Esophagus squamous epithelium (tissue), 5 donors: ENCODE results near the gene TPCN2. TPM values are rescaled to one million over a fixed set of nuclear protein-coding genes. Genes with fewer than 3 reads are reported as not detected.
A peak's percentile ranks its signal among the peaks of the same experiment; 100 is the strongest.

Source experiments
- DNase-seq: peaks from one replicate; lab custom pipeline; 2025; lab: John Stamatoyannopoulos, UW
- H3K27ac ChIP-seq, 4 donors: fragments of 200-600 bp; sonication (generic); one replicate each; pipeline ENCODE4 v1.5.1; 2016 to 2019; ENCODE audit warnings: mild to moderate bottlenecking in 1 of 4
- H3K27me3 ChIP-seq, 4 donors: fragments of 200-600 bp; sonication (generic); 1 replicate in 3 of 4; 2 replicates in 1 of 4; pipeline versions ENCODE4 v1.5.1 to v1.6.0; 2017 to 2021; ENCODE audit warnings: antibody characterized with exemption in 1 of 4
- H3K36me3 ChIP-seq, 3 donors: fragments of 200-600 bp; sonication (generic); one replicate each; pipeline ENCODE4 v1.5.1; 2016 to 2019
- H3K4me1 ChIP-seq, 3 donors: fragments of 200-600 bp; sonication (generic); one replicate each; pipeline ENCODE4 v1.5.1; 2017 to 2019
- H3K4me3 ChIP-seq, 4 donors: fragments of 200-600 bp; sonication (generic); 1 replicate in 3 of 4; 2 replicates in 1 of 4; pipeline ENCODE4 v1.5.1; 2016 to 2019; ENCODE audit warnings: mild to moderate bottlenecking in 2 of 4, moderate library complexity in 1 of 4
- H3K9me3 ChIP-seq, 3 donors: fragments of 200-600 bp; sonication (generic); one replicate each; pipeline ENCODE4 v1.5.1; 2016 to 2019
- CTCF ChIP-seq, 6 experiments: fragments of 450-650 bp in 4 of 6; fragments of 200-600 bp in 2 of 6; sonication (generic) in 2 of 6; IDR thresholded peaks; one replicate each; pipeline ENCODE4 v1.5.1; 2016 to 2019; ENCODE audit warnings: antibody characterized with exemption in 6 of 6, mild to moderate bottlenecking in 4 of 6, moderate library complexity in 4 of 6
- POLR2A ChIP-seq, 4 donors: fragments of 450-650 bp; IDR thresholded peaks; one replicate each; pipeline ENCODE4 v1.6.1; 2017; ENCODE audit warnings: antibody characterized with exemption in 4 of 4, mild to moderate bottlenecking in 4 of 4, moderate library complexity in 3 of 4
- WGBS, 2 donors: methylation state at CpG; one replicate each; pipeline ENCODE4 v1.1.5; 2018; 5-methylcytosine and 5-hydroxymethylcytosine counted together
- intact Hi-C: fragments of 100-400 bp; cut with DNase I; formaldehyde crosslinking; loops from one replicate; pipeline ENCODE4 v1.15.0; 2022
- total RNA-seq, 4 donors: library from RNA; depleted of rRNA; stranded (reverse); fragments of >200 nt; gene quantifications; one replicate each; pipeline ENCODE4 v1.1.0, GENCODE V29; 2016
- donor health status: DM: yes; HTN: yes; CAD: no.

The TPCN2 gene
- total RNA-seq, 4 donors from 2014 or later, result 7.9 to 12.0 (median 9.1) TPM

DNA sequence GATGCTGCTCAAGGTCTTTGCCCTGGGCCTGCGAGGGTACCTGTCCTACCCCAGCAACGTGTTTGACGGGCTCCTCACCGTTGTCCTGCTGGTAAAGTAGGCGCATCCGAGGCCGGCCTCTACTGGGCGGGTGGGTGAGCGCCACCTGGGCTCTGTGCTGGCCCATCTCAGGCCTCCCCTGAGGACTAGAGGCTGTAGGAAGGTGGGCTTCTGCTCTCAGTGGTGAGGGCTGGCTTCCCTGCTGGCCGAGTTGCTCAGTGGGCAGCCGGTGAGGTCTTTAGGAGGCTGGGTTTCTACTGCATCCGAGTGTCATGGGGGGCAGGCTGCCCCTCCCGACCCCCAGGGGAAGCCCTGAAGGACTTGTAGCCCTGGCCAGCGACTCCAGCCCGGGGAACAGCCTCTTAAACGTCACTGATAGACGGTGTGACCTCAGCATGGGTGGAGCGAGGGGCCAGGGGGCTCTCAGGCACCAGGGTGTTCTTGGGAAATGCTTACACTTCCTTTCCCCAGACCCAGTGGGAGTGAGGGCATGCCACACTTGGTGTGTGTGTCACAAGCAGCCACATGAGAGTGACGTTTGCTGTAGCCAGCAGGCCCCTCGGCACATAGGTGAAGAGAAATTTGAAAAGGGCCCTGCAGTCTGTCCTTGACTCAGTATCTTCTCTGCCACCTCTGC, 30.3 kb downstream of the TPCN2 start:
- no peak for DNase-seq
- TF ChIP-seq POLR2A (IDR thresholded peaks at IDR 0.05) (no peak), CTCF (IDR thresholded peaks at IDR 0.05) (no peak)
- no peak overlapping the region for H3K27ac ChIP-seq
- intact Hi-C loops, result no loop called here
- 67 to 88% methylated on average over 1 to 10 of the region's 20 CpGs for WGBS, 2 donors
- H3K4me3 ChIP-seq, result no peak overlapping the region
- no peaks in the 10 kb centered on the region for H3K9me3 ChIP-seq
- peaks cover 0 to 27% (median 6%) of the 10 kb centered on the region in 3 donors for H3K4me1 ChIP-seq
- H3K27me3 ChIP-seq, result no peaks in the 10 kb centered on the region
- H3K36me3 ChIP-seq, result peaks cover 6 to 85% (median 16%) of the 10 kb centered on the region in 3 donors

DNA sequence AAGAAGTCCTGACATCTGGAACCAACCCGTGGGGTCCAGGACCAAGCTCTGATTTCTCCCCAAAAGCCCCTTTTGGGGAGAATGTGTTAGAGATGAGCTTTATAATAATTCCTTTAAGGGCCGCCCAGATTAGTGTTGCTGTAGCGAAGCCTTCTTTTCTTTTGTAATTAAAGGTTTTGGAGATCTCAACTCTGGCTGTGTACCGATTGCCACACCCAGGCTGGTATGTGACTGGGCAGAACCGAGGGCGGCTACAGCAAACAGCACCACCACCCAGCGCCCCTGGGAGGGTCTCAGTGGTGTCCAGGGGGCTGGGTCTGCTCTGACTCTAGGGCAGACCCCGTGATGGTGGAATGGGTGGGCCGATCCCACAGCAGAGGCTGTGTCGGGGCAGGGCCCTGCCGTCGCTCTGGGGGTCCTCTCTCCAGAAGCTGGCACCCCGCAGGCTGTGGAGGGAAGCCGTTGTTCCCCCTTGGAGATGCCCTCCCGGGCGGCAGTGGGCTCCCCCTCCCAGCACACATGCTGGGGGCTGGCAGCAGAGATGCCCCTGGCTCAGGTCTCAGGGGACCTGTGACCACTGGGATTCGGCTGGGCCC, 31.0 kb downstream of the TPCN2 start:
- H3K4me1 ChIP-seq, result peaks cover 0 to 20% (median 4%) of the 10 kb centered on the region in 3 donors
- peaks cover 6 to 85% (median 16%) of the 10 kb centered on the region in 3 donors for H3K36me3 ChIP-seq
- WGBS, 2 donors, result 82% methylated on average over 7 of the region's 17 CpGs; no CpG with 5 or more reads in 1 of the 2 donors
- H3K4me3 ChIP-seq, result no peak overlapping the region
- TF ChIP-seq CTCF (IDR thresholded peaks at IDR 0.05) (no peak), POLR2A (IDR thresholded peaks at IDR 0.05) (no peak)
- DNase-seq, result no peak
- H3K27me3 ChIP-seq, result no peaks in the 10 kb centered on the region
- H3K9me3 ChIP-seq, result no peaks in the 10 kb centered on the region
- peak overlapping the region in 2 of 4 donors; percentile 2 to 21 for H3K27ac ChIP-seq
- intact Hi-C loops, result no loop called here

DNA sequence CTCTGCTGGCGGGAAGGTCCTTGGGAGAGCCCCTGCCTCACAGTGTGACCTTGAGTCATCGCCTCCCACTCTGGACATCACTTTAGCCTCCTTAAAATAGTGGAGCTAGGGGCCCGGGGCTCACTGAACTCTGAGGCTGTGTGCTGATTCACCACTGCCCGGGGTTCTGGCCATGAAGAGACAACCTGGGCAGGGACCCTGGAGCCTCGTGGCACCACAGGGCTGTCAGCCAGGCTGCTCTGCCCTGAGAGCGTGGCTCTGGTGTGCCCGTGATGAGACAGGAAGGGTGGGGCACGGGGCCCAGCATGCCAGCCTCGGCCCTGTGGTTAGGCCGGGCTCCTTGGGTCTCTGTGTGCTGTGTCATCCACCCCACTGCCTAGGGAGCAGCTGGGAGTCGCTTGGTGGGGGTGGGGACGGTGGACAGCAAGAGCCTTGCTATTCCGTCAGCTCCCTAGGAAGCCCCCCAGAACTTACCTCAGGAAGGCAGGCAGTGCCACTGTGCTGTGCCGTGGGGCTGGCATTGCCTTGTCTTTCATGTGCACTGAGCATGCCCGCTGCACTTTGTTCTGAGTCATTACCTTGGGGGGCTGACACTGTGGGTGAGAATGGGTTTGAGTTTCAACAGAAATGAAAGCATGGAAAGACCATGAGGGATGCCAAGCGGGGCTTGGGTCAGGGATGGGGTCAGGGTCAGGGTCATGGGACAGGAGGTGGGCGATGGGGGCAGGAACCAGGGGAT, 31.7 kb downstream of the TPCN2 start:
- TF ChIP-seq POLR2A (IDR thresholded peaks at IDR 0.05) (no peak), CTCF (IDR thresholded peaks at IDR 0.05) (no peak)
- Histone ChIP-seq H3K36me3 (peaks cover 6 to 85% (median 16%) of the 10 kb centered on the region in 3 donors), H3K9me3 (no peaks in the 10 kb centered on the region), H3K4me1 (peaks cover 0 to 17% (median 0%) of the 10 kb centered on the region in 3 donors), H3K4me3 (no peak overlapping the region), H3K27ac (peak overlapping the region in 2 of 4 donors; percentile 21 to 34), H3K27me3 (no peaks in the 10 kb centered on the region)
- intact Hi-C loops, result no loop called here
- 50% methylated on average over 2 of the region's 17 CpGs; no CpG with 5 or more reads in 1 of the 2 donors for WGBS, 2 donors
- no peak for DNase-seq

GRCh38 chr11:69081180-69081579, 32.4 kb downstream of the TPCN2 start:
- 89 to 94% methylated on average over 14 to 17 of the region's 23 CpGs for WGBS, 2 donors
- H3K4me1 ChIP-seq, result peaks cover 0 to 19% (median 0%) of the 10 kb centered on the region in 3 donors
- no peak for DNase-seq
- no peaks in the 10 kb centered on the region for H3K9me3 ChIP-seq
- no peak for TF ChIP-seq CTCF (IDR thresholded peaks at IDR 0.05)
- no peak for TF ChIP-seq POLR2A (IDR thresholded peaks at IDR 0.05)
- H3K36me3 ChIP-seq, result peaks cover 6 to 86% (median 16%) of the 10 kb centered on the region in 3 donors
- H3K27ac ChIP-seq, result no peak overlapping the region
- intact Hi-C loops, result no loop called here
- H3K27me3 ChIP-seq, result no peaks in the 10 kb centered on the region
- H3K4me3 ChIP-seq, result no peak overlapping the region
